Smooth muscle cell (in vitro differentiated cells): Measurements from ENCODE around the gene NRP1. TPM values are rescaled to one million over a fixed set of nuclear protein-coding genes. Genes with fewer than 3 reads are reported as not detected.

Source experiments
- DNase-seq: peaks from one replicate; lab custom pipeline; 2025; ENCODE audit not compliant: unreplicated experiment; lab: John Stamatoyannopoulos, UW
- H2AFZ ChIP-seq: fragments of 200-600 bp; sonication (generic); 2 replicates; pipeline ENCODE4 v1.6.0; 2016; ENCODE audit warnings: antibody characterized with exemption, low read depth, mild to moderate bottlenecking
- H3F3A ChIP-seq: fragments of 200-600 bp; sonication (generic); 2 replicates; pipeline ENCODE4 v1.6.0; 2017; ENCODE audit warnings: antibody characterized with exemption, low read depth
- H3K27ac ChIP-seq: fragments of 200-600 bp; sonication (generic); 2 replicates; pipeline ENCODE4 v1.5.1; 2016; ENCODE audit warnings: low read depth, mild to moderate bottlenecking
- H3K27me3 ChIP-seq: fragments of 200-600 bp; sonication (generic); 2 replicates; pipeline ENCODE4 v1.6.1; 2016; ENCODE audit warnings: low read depth, mild to moderate bottlenecking
- H3K36me3 ChIP-seq: fragments of 200-600 bp; sonication (generic); 2 replicates; pipeline ENCODE4 v1.5.1; 2016; ENCODE audit warnings: low read depth
- H3K4me1 ChIP-seq: fragments of 200-600 bp; sonication (generic); 2 replicates; pipeline ENCODE4 v1.5.1; 2016; ENCODE audit warnings: low read depth
- H3K4me2 ChIP-seq: fragments of 200-600 bp; sonication (generic); 2 replicates; pipeline ENCODE4 v1.6.0; 2016; ENCODE audit warnings: mild to moderate bottlenecking
- H3K4me3 ChIP-seq: fragments of 200-600 bp; sonication (generic); 2 replicates; pipeline ENCODE4 v1.5.1; 2016; ENCODE audit warnings: mild to moderate bottlenecking
- H3K79me2 ChIP-seq: fragments of 200-600 bp; sonication (generic); 2 replicates; pipeline ENCODE4 v1.6.0; 2016; ENCODE audit warnings: low read depth, mild to moderate bottlenecking
- H3K9ac ChIP-seq: fragments of 200-600 bp; sonication (generic); 2 replicates; pipeline ENCODE4 v1.6.0; 2016; ENCODE audit warnings: low read depth
- H3K9me3 ChIP-seq: fragments of 200-600 bp; sonication (generic); replicated peaks from 2 replicates; pipeline ENCODE4 v1.5.1; 2016; ENCODE audit warnings: low read depth
- H4K20me1 ChIP-seq: fragments of 200-600 bp; sonication (generic); 2 replicates; pipeline ENCODE4 v1.6.0; 2016; ENCODE audit warnings: low read depth
- WGBS: methylation state at CpG from one replicate; pipeline ENCODE4 v1.1.7; 2016; ENCODE audit warnings: low lambda C conversion rate; 5-methylcytosine and 5-hydroxymethylcytosine counted together
- polyA plus RNA-seq: library from polyadenylated mRNA; unstranded; fragments of >200 nt; fragmentation: Nextera tagmentation; extraction: Ambion mirVana; gene quantifications from 2 replicates; pipeline ENCODE4 v1.2.1, GENCODE V29; 2016
- total RNA-seq: library from RNA; depleted of rRNA; stranded (reverse); fragments of >200 nt; gene quantifications from 2 replicates; pipeline ENCODE4 v1.2.3, GENCODE V29; 2014
- TF ChIP-seq, protein P1 (sequence below): fragments of 200-600 bp; sonication (generic); IDR thresholded peaks from 2 replicates; pipeline ENCODE4 v1.5.1; 2017; ENCODE audit warnings: borderline replicate concordance, mild to moderate bottlenecking, antibody characterized with exemption; ENCODE audit not compliant: insufficient read depth, poor library complexity, severe bottlenecking

Gene NRP1
- total and polyA plus RNA-seq, 2 experiments from 2014 or later: 74.8 to 80.4 TPM

DNA sequence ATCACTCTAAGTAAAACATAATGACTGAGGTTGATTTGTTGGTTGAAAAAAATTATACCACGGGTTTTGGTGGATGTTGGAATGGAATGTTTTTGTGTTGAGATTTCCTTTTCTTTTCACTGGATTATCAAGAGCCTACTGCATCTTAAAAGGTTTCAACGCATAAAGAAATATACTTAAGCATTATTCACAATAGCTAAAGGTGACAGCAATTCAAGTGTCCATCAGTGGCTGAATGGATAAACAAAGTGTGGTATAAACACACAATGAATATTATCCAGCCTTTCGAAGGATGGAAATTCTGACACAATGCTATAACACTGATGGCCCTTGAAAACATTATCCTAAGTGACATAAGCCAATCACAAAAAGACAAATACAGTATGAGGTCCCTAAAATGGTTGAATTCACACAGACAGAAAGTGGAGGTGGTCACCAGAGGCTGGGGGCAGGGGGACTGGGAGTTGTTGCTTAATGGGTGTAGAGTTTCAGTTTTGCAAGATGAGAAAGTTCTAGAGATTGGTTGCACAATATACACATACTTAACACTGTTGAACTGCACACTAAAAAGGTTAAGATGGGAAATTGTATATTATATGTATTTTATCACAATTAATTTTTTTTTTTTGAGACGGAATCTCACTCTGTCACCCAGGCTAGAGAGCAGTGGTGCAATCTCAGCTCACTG is 122.3 kb downstream of the NRP1 start:
- DNase-seq: no peak
- H3K9ac ChIP-seq: peak overlapping the region; percentile 30
- TF ChIP-seq, protein P1, sequence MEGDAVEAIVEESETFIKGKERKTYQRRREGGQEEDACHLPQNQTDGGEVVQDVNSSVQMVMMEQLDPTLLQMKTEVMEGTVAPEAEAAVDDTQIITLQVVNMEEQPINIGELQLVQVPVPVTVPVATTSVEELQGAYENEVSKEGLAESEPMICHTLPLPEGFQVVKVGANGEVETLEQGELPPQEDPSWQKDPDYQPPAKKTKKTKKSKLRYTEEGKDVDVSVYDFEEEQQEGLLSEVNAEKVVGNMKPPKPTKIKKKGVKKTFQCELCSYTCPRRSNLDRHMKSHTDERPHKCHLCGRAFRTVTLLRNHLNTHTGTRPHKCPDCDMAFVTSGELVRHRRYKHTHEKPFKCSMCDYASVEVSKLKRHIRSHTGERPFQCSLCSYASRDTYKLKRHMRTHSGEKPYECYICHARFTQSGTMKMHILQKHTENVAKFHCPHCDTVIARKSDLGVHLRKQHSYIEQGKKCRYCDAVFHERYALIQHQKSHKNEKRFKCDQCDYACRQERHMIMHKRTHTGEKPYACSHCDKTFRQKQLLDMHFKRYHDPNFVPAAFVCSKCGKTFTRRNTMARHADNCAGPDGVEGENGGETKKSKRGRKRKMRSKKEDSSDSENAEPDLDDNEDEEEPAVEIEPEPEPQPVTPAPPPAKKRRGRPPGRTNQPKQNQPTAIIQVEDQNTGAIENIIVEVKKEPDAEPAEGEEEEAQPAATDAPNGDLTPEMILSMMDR: no peak
- no peaks in the 10 kb centered on the region for H3K9me3 ChIP-seq
- WGBS: 80% methylated on average over 4 of the region's 4 CpGs
- H2AFZ ChIP-seq: no peak overlapping the region
- peaks cover 3% of the 10 kb centered on the region for H3K79me2 ChIP-seq
- no peaks in the 10 kb centered on the region for H4K20me1 ChIP-seq
- H3K27ac ChIP-seq: peak overlapping the region; percentile 94
- H3K27me3 ChIP-seq: no peaks in the 10 kb centered on the region
- H3K4me3 ChIP-seq: no peak overlapping the region
- H3K4me2 ChIP-seq: peak overlapping the region; percentile 83
- H3K4me1 ChIP-seq: peaks cover 18% of the 10 kb centered on the region
- no peaks in the 10 kb centered on the region for H3K36me3 ChIP-seq
- H3F3A ChIP-seq: peaks cover 53% of the 10 kb centered on the region

DNA sequence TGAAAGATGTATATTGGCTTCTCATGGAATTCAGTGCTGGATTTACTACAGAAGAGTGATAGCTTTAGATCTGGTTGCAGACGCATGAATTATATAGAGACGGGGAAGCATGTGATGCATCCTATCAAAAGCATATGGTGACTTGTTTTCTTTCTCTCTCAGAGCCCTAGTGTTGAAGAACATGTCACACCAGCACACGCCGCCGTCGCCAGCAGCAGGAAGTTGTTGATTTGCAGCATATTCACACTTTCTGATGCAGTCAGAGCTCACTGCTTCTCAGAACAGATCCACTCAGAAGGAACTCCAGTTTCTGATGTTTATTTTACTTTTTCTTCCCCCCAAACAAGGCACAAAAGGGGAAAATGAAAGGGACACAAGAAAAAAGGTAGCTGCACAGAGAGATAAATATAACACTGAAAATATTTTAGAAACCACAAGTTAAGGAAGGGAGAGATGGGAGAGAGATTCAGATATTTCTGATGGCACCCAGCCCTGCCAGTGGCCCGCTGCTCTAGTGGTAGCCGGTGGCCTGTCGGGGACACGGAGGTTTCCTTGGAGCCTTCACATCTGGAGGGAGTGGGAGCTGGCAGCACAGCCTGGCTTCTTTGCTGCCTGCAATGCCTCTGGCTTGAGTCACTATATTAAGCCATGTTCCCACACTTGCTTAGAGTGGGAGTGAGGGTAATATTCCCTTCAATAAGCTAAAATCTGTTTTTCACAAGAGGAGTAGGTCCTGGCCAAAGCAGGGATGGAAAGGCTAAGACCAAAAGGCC is 123.2 kb downstream of the NRP1 start:
- Histone ChIP-seq H3F3A (peaks cover 43% of the 10 kb centered on the region), H3K27me3 (no peaks in the 10 kb centered on the region), H4K20me1 (no peaks in the 10 kb centered on the region), H3K4me1 (peaks cover 9% of the 10 kb centered on the region), H3K4me2 (peak overlapping the region; percentile 83), H3K79me2 (peaks cover 3% of the 10 kb centered on the region), H3K9me3 (no peaks in the 10 kb centered on the region), H3K36me3 (no peaks in the 10 kb centered on the region), H2AFZ (peak overlapping the region; percentile 42), H3K4me3 (peak overlapping the region; percentile 18), H3K27ac (peak overlapping the region; percentile 94), H3K9ac (peak overlapping the region; percentile 72)
- WGBS: 28% methylated on average over 10 of the region's 10 CpGs
- TF ChIP-seq, protein P1: no peak
- no peak for DNase-seq

DNA sequence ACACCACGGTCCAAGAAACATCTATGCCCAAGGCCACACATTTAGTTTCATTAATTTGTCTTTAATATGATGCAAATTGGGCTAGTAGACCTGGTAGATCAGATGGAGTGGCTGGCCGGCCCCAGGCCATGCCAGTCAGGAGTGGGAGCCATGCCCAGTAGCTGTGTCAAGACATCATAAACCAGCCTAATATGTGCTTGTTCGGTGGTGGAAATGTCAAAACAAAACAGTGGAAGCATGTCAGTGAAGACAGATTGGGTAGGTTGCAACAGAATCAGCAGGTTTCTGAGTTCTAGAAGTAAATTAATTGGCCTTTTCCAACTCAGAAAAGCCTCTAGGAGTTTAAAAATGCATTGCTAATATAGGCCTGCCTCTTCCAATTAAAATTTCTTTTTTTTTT is 124.7 kb downstream of the NRP1 start:
- H3K36me3 ChIP-seq: no peaks in the 10 kb centered on the region
- peaks cover 36% of the 10 kb centered on the region for H3F3A ChIP-seq
- H3K9ac ChIP-seq: no peak overlapping the region
- H3K4me2 ChIP-seq: no peak overlapping the region
- H4K20me1 ChIP-seq: no peaks in the 10 kb centered on the region
- 97% methylated on average over 3 of the region's 3 CpGs for WGBS
- no peak overlapping the region for H3K4me3 ChIP-seq
- peaks cover 3% of the 10 kb centered on the region for H3K79me2 ChIP-seq
- DNase-seq: no peak
- no peak overlapping the region for H2AFZ ChIP-seq
- H3K27me3 ChIP-seq: no peaks in the 10 kb centered on the region
- no peak overlapping the region for H3K27ac ChIP-seq
- H3K4me1 ChIP-seq: peaks cover 9% of the 10 kb centered on the region
- TF ChIP-seq, protein P1: no peak
- H3K9me3 ChIP-seq: no peaks in the 10 kb centered on the region
